H1 (cell line): ENCODE results near the gene SPG7. TPM values are rescaled to one million over a fixed set of nuclear protein-coding genes. Genes with fewer than 3 reads are reported as not detected.

Experiments
- CTCF ChIA-PET: fragments of 300-600 bp; sonication (Branson Sonifier 250); formaldehyde crosslinking; loops from one replicate; lab custom pipeline; 2021; ENCODE audit not compliant: partially characterized antibody; lab: Charles Lee
- POLR2A ChIA-PET: fragments of 300-600 bp; sonication (Branson Sonifier 250); formaldehyde crosslinking; loops from one replicate; lab custom pipeline; 2021; ENCODE audit warnings: inconsistent platforms; ENCODE audit not compliant: partially characterized antibody; lab: Charles Lee
- DNase-seq, 2 experiments: peaks; one replicate each; pipeline versions ENCODE4 v3.0.0 to v3.0.0-alpha.2; 2010 to 2022; ENCODE audit warnings: low spot score in 2 of 2, low read depth in 1 of 2, mixed read lengths in 1 of 2
- FAIRE-seq: peaks from 2 replicates; lab custom pipeline; 2011; peaks lifted over from hg19 to GRCh38; lab: Jason Lieb, UNC
- H2AFZ ChIP-seq: 2 replicates; pipeline ENCODE4 v1.8.1; 2012; ENCODE audit warnings: low read length, inconsistent platforms
- H2AK5ac ChIP-seq: 2 replicates; pipeline ENCODE4 v1.6.1; 2013; ENCODE audit warnings: low read depth, low read length
- H2BK120ac ChIP-seq: replicated peaks from 2 replicates; pipeline ENCODE3; 2013; ENCODE audit warnings: low read depth, low read length, inconsistent platforms
- H2BK12ac ChIP-seq: 2 replicates; pipeline ENCODE4 v1.6.1; 2013; ENCODE audit warnings: low read depth, low read length
- H2BK15ac ChIP-seq: 2 replicates; pipeline ENCODE4 v1.6.1; 2013; ENCODE audit warnings: low read length
- H2BK20ac ChIP-seq: 2 replicates; pipeline ENCODE4 v1.6.1; 2013; ENCODE audit warnings: low read length
- H2BK5ac ChIP-seq: 2 replicates; pipeline ENCODE4 v1.6.1; 2013; ENCODE audit warnings: low read depth, low read length
- H3K14ac ChIP-seq: 2 replicates; pipeline ENCODE4 v1.6.1; 2013; ENCODE audit warnings: inconsistent platforms; ENCODE audit not compliant: insufficient read length
- H3K18ac ChIP-seq: 2 replicates; pipeline ENCODE4 v1.6.1; 2013; ENCODE audit warnings: low read length; ENCODE audit errors: extremely low read depth
- H3K23ac ChIP-seq: 2 replicates; pipeline ENCODE4 v1.6.1; 2013; ENCODE audit warnings: inconsistent platforms; ENCODE audit not compliant: insufficient read length
- H3K23me2 ChIP-seq: 2 replicates; pipeline ENCODE4 v1.6.1; 2013; ENCODE audit warnings: low read depth, low read length
- H3K27ac ChIP-seq: 2 replicates; pipeline ENCODE4 v1.6.1; 2011; ENCODE audit warnings: low read depth, low read length, inconsistent platforms
- H3K27me3 ChIP-seq, 4 experiments: replicated peaks in 1 of 4; 1 replicate in 1 of 4; 2 replicates in 3 of 4; pipeline versions ENCODE4 v1.6.1 to v1.8.1; 2011 to 2013; ENCODE audit warnings: low read length in 3 of 4, mild to moderate bottlenecking in 3 of 4, inconsistent platforms in 2 of 4, mixed read lengths in 2 of 4, moderate library complexity in 1 of 4; ENCODE audit not compliant: control insufficient read depth in 3 of 4, insufficient read depth in 3 of 4; ENCODE audit errors: extremely low read depth in 1 of 4
- H3K36me3 ChIP-seq, 4 experiments: 2 replicates each; pipeline versions ENCODE4 v1.6.1 to v1.8.1; 2011 to 2013; ENCODE audit warnings: mild to moderate bottlenecking in 4 of 4, low read length in 3 of 4, moderate library complexity in 2 of 4, control low read depth in 1 of 4, inconsistent platforms in 1 of 4; ENCODE audit not compliant: insufficient read depth in 4 of 4, control insufficient read depth in 2 of 4
- H3K4ac ChIP-seq: replicated peaks from 2 replicates; pipeline ENCODE3; 2013; ENCODE audit warnings: low read length, low read depth, mixed read lengths, inconsistent platforms; ENCODE audit not compliant: insufficient read length
- H3K4me1 ChIP-seq, 4 experiments: replicated peaks in 1 of 4; 1 replicate in 1 of 4; 2 replicates in 3 of 4; pipeline versions ENCODE4 v1.6.1 to v1.8.1; 2011 to 2013; ENCODE audit warnings: low read length in 3 of 4, inconsistent platforms in 2 of 4, mixed read lengths in 1 of 4; ENCODE audit not compliant: insufficient read depth in 4 of 4, control insufficient read depth in 3 of 4
- H3K4me2 ChIP-seq, 2 experiments: 2 replicates each; pipeline versions ENCODE4 v1.6.1 to v1.8.1; 2011 to 2013; ENCODE audit warnings: low read depth in 2 of 2, low read length in 2 of 2, control low read depth in 1 of 2, inconsistent platforms in 1 of 2, mild to moderate bottlenecking in 1 of 2; ENCODE audit not compliant: insufficient read depth in 1 of 2
- H3K4me3 ChIP-seq, 4 experiments: fragments of 200-600, 300-600 bp in 1 of 4; sonication (generic), shearing (Covaris generic), sonication (Bioruptor Twin) in 1 of 4; 2 replicates each; pipeline versions ENCODE4 v1.5.1 to v1.8.1; 2011 to 2016; ENCODE audit warnings: low read length in 4 of 4, low read depth in 3 of 4, control low read depth in 2 of 4, inconsistent platforms in 2 of 4, mild to moderate bottlenecking in 2 of 4, mixed read lengths in 1 of 4, moderate library complexity in 1 of 4; ENCODE audit not compliant: insufficient read depth in 2 of 4; ENCODE audit errors: extremely low read depth in 1 of 4
- H3K56ac ChIP-seq: replicated peaks from 2 replicates; pipeline ENCODE3; 2013; ENCODE audit warnings: low read depth, mild to moderate bottlenecking, mixed read lengths, low read length, inconsistent platforms; ENCODE audit not compliant: insufficient read length
- H3K79me1 ChIP-seq: 2 replicates; pipeline ENCODE4 v1.6.1; 2013; ENCODE audit warnings: low read depth, low read length, control low read depth
- H3K79me2 ChIP-seq, 2 experiments: 2 replicates each; pipeline versions ENCODE4 v1.6.1 to v1.8.1; 2012 to 2013; ENCODE audit warnings: low read length in 2 of 2, mild to moderate bottlenecking in 2 of 2, inconsistent platforms in 1 of 2; ENCODE audit not compliant: insufficient read depth in 2 of 2, control insufficient read depth in 1 of 2
- H3K9ac ChIP-seq, 4 experiments: replicated peaks in 1 of 4; 1 replicate in 1 of 4; 2 replicates in 3 of 4; pipeline versions ENCODE4 v1.6.1 to v1.8.1; 2011 to 2013; ENCODE audit warnings: low read depth in 3 of 4, low read length in 3 of 4, control low read depth in 2 of 4, mild to moderate bottlenecking in 2 of 4, moderate library complexity in 2 of 4, inconsistent platforms in 1 of 4; ENCODE audit errors: extremely low read depth in 1 of 4
- H3K9me3 ChIP-seq, 2 experiments: 2 replicates each; pipeline versions ENCODE4 v1.6.1 to v1.8.1; 2012 to 2013; ENCODE audit warnings: mild to moderate bottlenecking in 2 of 2, moderate library complexity in 2 of 2, control low read depth in 1 of 2, inconsistent platforms in 1 of 2, low read depth in 1 of 2, low read length in 1 of 2, mixed read lengths in 1 of 2; ENCODE audit not compliant: insufficient read depth in 2 of 2
- H4K20me1 ChIP-seq, 2 experiments: replicated peaks in 1 of 2; 2 replicates each; pipeline versions ENCODE3 to v1.8.1; 2011 to 2013; ENCODE audit warnings: inconsistent platforms in 2 of 2, low read length in 2 of 2, mild to moderate bottlenecking in 1 of 2; ENCODE audit not compliant: insufficient read depth in 2 of 2, control insufficient read depth in 1 of 2
- H4K5ac ChIP-seq: 2 replicates; pipeline ENCODE4 v1.6.1; 2013; ENCODE audit warnings: low read length, low read depth, mixed read lengths, inconsistent platforms; ENCODE audit not compliant: insufficient read length
- H4K8ac ChIP-seq: 2 replicates; pipeline ENCODE4 v1.8.0; 2013; ENCODE audit warnings: mild to moderate bottlenecking, moderate library complexity, low read length, inconsistent platforms; ENCODE audit not compliant: insufficient read depth; ENCODE audit errors: extremely low read depth
- H4K91ac ChIP-seq: replicated peaks from 2 replicates; pipeline ENCODE3; 2013; ENCODE audit warnings: low read length, mixed read lengths, inconsistent platforms; ENCODE audit not compliant: insufficient read length
- CBX5 ChIP-seq: fragments of 300-800, 300-1000 bp; sonication (generic); IDR thresholded peaks from 2 replicates; pipeline ENCODE4 v1.7.1; 2016; ENCODE audit warnings: antibody characterized with exemption, low read length, low read depth
- CEBPB ChIP-seq: IDR thresholded peaks from 2 replicates; pipeline ENCODE4 v1.6.1; 2012; ENCODE audit warnings: low read depth, low read length
- CREB1 ChIP-seq: IDR thresholded peaks from 2 replicates; pipeline ENCODE4 v1.6.1; 2012; ENCODE audit warnings: inconsistent platforms
- EZH2 ChIP-seq: fragments of 200-600 bp; sonication (generic); IDR thresholded peaks from 2 replicates; pipeline ENCODE4 v1.7.1; 2012; ENCODE audit warnings: low read depth, mild to moderate bottlenecking, moderate library complexity, low read length, inconsistent platforms; ENCODE audit not compliant: severe bottlenecking
- GTF2F1 ChIP-seq: IDR thresholded peaks from 2 replicates; pipeline ENCODE4 v1.6.1; 2012; ENCODE audit warnings: low read depth, low read length, improper control_type of control experiment, borderline replicate concordance
- HDAC6 ChIP-seq: IDR thresholded peaks from one replicate; pipeline ENCODE4 v1.7.1; 2012; ENCODE audit warnings: low read depth, mild to moderate bottlenecking, inconsistent platforms, low read length, moderate library complexity
- JUN ChIP-seq: IDR thresholded peaks from 2 replicates; pipeline ENCODE4 v1.6.1; 2011; ENCODE audit warnings: low read depth, mild to moderate bottlenecking, improper control_type of control experiment, low read length
- JUND ChIP-seq: IDR thresholded peaks from 2 replicates; pipeline ENCODE4 v1.6.1; 2011; ENCODE audit warnings: mild to moderate bottlenecking, improper control_type of control experiment, low read length
- KDM1A ChIP-seq: fragments of 200-600, 300-600 bp; sonication (generic); IDR thresholded peaks from 2 replicates; pipeline ENCODE4 v1.7.1; 2016; ENCODE audit warnings: mild to moderate bottlenecking, low read length, borderline replicate concordance
- KDM5A ChIP-seq: fragments of 200-600 bp; IDR thresholded peaks from 2 replicates; pipeline ENCODE4 v1.7.1; 2012; ENCODE audit warnings: mild to moderate bottlenecking, low read length, inconsistent platforms, mixed read lengths
- POLR2AphosphoS5 ChIP-seq: IDR thresholded peaks from 2 replicates; pipeline ENCODE4 v1.6.1; 2011; ENCODE audit warnings: low read depth, low read length
- RAD21 ChIP-seq, 2 experiments: IDR thresholded peaks in 1 of 2; conservative IDR thresholded peaks in 1 of 2; 2 replicates each; pipeline ENCODE4 v1.6.1; 2011; ENCODE audit warnings: low read depth in 2 of 2, low read length in 2 of 2, improper control_type of control experiment in 1 of 2, inconsistent platforms in 1 of 2, mild to moderate bottlenecking in 1 of 2, moderate library complexity in 1 of 2
- SAP30 ChIP-seq: fragments of 300-600 bp; sonication (generic); IDR thresholded peaks from 2 replicates; pipeline ENCODE4 v1.7.1; 2012; ENCODE audit warnings: low read length, moderate library complexity, mild to moderate bottlenecking, inconsistent platforms; ENCODE audit not compliant: insufficient read depth, insufficient replicate concordance
- WGBS, 2 experiments: shearing (Covaris generic) in 1 of 2; methylation state at CpG; one replicate each; pipeline versions ENCODE4 v1.1.6 to v1.1.7; 2013 to 2015; ENCODE audit warnings: low lambda C conversion rate in 2 of 2, mixed read lengths in 2 of 2, inconsistent platforms in 1 of 2, low coverage in 1 of 2, missing lambda C conversion rate in 1 of 2; ENCODE audit not compliant: insufficient replicate concordance in 2 of 2, insufficient coverage in 1 of 2, insufficient read length in 1 of 2; ENCODE audit errors: extremely low coverage in 1 of 2, missing lambda C conversion rate in 1 of 2; 5-methylcytosine and 5-hydroxymethylcytosine counted together
- polyA plus RNA-seq, 7 experiments: library from polyadenylated mRNA; depleted of rRNA in 3 of 7; stranded (reverse) in 5 of 7; unstranded in 2 of 7; fragments of >200 nt in 5 of 7; fragments of 200-250 nt in 2 of 7; gene quantifications; 1 replicate in 5 of 7; 2 replicates in 1 of 7; 4 replicates in 1 of 7; pipeline versions ENCODE4 v1.2.1 to v1.2.3, GENCODE V29; 2011 to 2013; ENCODE audit warnings: missing spikeins in 2 of 7, mixed read lengths in 2 of 7
- total RNA-seq: library from RNA; stranded (reverse); fragmentation: NEBNext Ultra II Directional; extraction: Animal tissue kit (Norgen Biotek cat#: 25700); gene quantifications from 2 replicates; pipeline ENCODE4 v1.2.1, GENCODE V29; 2021

Gene SPG7
- total and polyA plus RNA-seq, 2 of the 8 experiments (the other 6 are each of a cell fraction or from before 2014, with no cell fraction given): 72.1 to 113 TPM

DNA sequence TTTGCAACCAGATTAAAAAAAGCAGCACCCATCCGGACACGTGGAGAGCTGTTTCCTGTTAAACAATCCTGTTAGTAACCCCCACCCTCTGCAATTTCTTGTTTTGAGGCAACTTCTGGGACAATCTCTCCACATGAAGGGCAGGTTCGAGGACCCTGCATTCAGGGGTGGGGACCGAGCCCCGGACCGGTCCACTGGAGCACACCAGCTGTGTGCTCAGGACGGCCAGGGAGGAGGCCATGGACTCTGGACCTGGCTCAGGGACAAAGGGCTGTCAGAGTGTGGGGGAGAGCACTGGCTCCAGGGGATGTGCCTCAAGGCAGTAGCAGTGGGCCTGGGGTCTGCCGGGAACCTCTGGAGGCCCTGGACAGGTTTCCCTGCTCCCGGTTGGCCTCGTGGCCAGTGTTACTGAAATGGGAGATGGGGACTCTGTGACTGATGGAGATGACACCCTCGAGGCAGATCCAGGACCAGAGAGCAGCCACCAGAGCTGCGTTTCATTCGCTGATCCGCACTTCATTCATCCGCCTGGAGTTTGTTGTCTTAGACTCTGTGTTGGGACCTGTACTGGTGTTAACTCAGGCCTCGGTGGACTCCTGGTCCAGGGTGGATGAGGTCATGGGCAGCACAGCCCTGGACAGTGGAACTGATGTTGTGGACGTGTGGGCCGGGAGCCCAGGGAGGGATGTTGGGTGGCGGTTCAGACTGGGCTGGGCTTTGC is 64.4 kb downstream of the SPG7 start:
- no peak overlapping the region for H3K4me3 ChIP-seq
- no peak overlapping the region; a peak in 1 of 7 replicates for H3K9ac ChIP-seq
- H4K20me1 ChIP-seq: peaks cover 0 to 10% of the 10 kb centered on the region in 2 experiments
- TF ChIP-seq EZH2 (no peak), CEBPB (no peak), KDM1A (no peak), CBX5 (no peak), JUN (no peak), RAD21 (IDR thresholded peaks at IDR 0.05 in 1 of 2, conservative IDR thresholded peaks at IDR 0.05 in 1 of 2; ENCODE audit: low read depth in 2 of 2, low read length in 2 of 2) (no peak), POLR2AphosphoS5 (no peak), SAP30 (no peak), HDAC6 (no peak), JUND (no peak), KDM5A (no peak), GTF2F1 (no peak), CREB1 (no peak)
- H3K79me2 ChIP-seq: no peaks in the 10 kb centered on the region
- H3K4me2 ChIP-seq: no peak overlapping the region
- ChIA-PET POLR2A (interaction anchor here (1.5 to 2.7 kb wide), 3 partner anchors 8 to 13 kb away, joined by 3 to 18 read pairs (median 15); no protein-coding TSS in a partner anchor), CTCF (interaction anchor here (0.6 kb wide), 1 partner anchor 314 kb away, joined by 3 read pairs; no protein-coding TSS in a partner anchor)
- H3K4ac ChIP-seq: no peak overlapping the region
- no peak overlapping the region for H2BK20ac ChIP-seq
- no peaks in the 10 kb centered on the region for H3K79me1 ChIP-seq
- no peak overlapping the region for H2BK5ac ChIP-seq
- peaks cover 6% of the 10 kb centered on the region; the same call in 1 of the 2 replicates for H3K23me2 ChIP-seq
- peaks cover 4 to 34% (median 22%) of the 10 kb centered on the region in 4 experiments; a peak in 6 of 7 replicates for H3K27me3 ChIP-seq
- H2AFZ ChIP-seq: no peak overlapping the region
- H3K27ac ChIP-seq: no peak overlapping the region
- H2BK15ac ChIP-seq: no peak overlapping the region
- H3K23ac ChIP-seq: no peak overlapping the region
- no peak overlapping the region for H3K14ac ChIP-seq
- peak overlapping the region; percentile 35; the same call in 1 of the 2 replicates for H2BK12ac ChIP-seq
- no peaks in the 10 kb centered on the region for H3K9me3 ChIP-seq
- no peak overlapping the region for H2BK120ac ChIP-seq
- no peak overlapping the region for H4K91ac ChIP-seq
- H3K18ac ChIP-seq: no peak overlapping the region
- 88% methylated on average over 19 of the region's 19 CpGs; no CpG with 5 or more reads in 1 of the 2 experiments for WGBS, 2 experiments
- H3K4me1 ChIP-seq: peaks cover 0 to 13% (median 7%) of the 10 kb centered on the region in 4 experiments; a peak in 5 of 7 replicates
- DNase-seq (no peak), FAIRE-seq (no peak)
- H2AK5ac ChIP-seq: no peak overlapping the region
- no peak overlapping the region for H4K5ac ChIP-seq
- no peaks in the 10 kb centered on the region for H3K36me3 ChIP-seq
- no peak overlapping the region; the same call in 1 of the 2 replicates for H4K8ac ChIP-seq
- no peak overlapping the region for H3K56ac ChIP-seq
